GM23248 (cell line): ENCODE measurements around the gene KCNJ12.
"Not testable (repeated sequence)": the region's sequence is repeated elsewhere in the genome, so short reads cannot be mapped to it uniquely, and the experiment has no call there.

Source experiments
- EZH2 ChIP-seq: fragments of 200-600 bp; sonication (generic); IDR thresholded peaks from 2 replicates; pipeline ENCODE4 v1.6.1; 2018; ENCODE audit warnings: antibody characterized with exemption, mild to moderate bottlenecking; ENCODE audit not compliant: insufficient read depth, poor library complexity, severe bottlenecking
- EZH2phosphoT487 ChIP-seq: fragments of 200-600 bp; sonication (generic); IDR thresholded peaks from 2 replicates; pipeline ENCODE4 v1.6.1; 2018; ENCODE audit warnings: antibody characterized with exemption, moderate library complexity, mild to moderate bottlenecking, low read depth; ENCODE audit not compliant: insufficient read depth

GRCh38 chr17:21405904-21406400 is 29.8 kb downstream of the KCNJ12 start:
- TF ChIP-seq EZH2, EZH2phosphoT487: not testable (repeated sequence)
